ENCODE data around the gene SETBP1.

Gene SETBP1

GRCh38 chr18:44998360-44998759 lies 317.7 kb downstream of the SETBP1 start:
- no peak for DNase-seq

GRCh38 chr18:45004546-45005080 lies 323.9 kb downstream of the SETBP1 start:
- no peak for DNase-seq

GRCh38 chr18:45006934-45007333 lies 326.2 kb downstream of the SETBP1 start:
- no peak for DNase-seq

DNA sequence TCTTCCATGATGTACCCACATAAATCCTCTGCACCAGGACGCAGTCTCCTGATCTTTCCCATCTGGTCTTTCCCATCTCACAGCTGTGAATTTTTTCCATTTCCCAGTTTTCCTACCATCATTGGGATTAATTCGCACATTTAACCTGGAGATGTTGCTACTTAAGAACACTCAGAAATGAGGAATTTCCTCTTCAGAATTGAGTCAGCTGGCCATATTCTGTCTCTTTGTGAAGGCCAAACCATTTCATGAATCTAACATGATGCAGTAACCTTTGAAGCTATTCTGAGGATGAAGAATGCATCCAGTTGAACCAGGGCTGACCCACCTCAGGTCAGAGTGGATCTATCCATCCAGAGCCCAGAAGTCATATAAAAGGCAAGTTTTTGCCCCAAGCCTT lies 326.8 kb downstream of the SETBP1 start:
- no peak for DNase-seq

DNA sequence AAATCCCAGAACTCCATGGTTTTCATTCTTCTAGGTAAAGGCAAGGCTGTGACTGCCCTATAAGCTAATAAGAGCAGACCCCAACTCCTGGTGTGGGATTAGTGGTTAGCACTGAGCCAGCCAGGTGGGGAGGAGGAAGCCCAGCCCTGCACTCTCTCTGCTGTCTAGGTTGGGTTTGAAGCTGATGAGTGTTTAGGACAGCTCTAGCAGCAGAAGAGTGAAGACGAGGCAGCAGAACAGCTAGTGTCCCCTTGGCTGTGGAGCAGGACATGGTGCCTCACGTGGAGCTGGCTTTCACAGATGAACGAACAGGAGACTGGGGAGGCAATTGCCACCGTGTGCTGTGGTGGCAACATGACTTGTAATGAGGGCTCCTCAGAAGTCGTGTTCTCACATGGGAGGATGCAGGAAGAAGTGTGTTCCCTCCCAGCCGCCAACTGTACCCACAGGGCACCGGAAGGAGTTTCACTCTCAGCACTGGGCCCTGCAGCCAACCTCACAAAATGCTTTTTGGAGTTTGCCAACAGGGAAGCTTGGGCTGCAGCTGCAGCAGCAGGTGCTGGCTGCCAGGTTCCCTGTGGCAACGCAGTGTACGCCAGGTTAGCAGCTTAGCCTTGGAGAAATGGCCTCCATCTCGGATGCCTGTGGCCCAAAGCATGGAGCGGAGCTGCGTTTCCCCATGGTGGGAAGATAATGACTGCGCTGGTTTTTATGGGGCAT lies 328.2 kb downstream of the SETBP1 start:
- no peak for DNase-seq

GRCh38 chr18:45009756-45010155 lies 329.1 kb downstream of the SETBP1 start:
- no peak for DNase-seq

GRCh38 chr18:45012286-45012685 lies 331.6 kb downstream of the SETBP1 start:
- DNase-seq = no peak

GRCh38 chr18:45014047-45014501 lies 333.4 kb downstream of the SETBP1 start:
- no peak for DNase-seq

DNA sequence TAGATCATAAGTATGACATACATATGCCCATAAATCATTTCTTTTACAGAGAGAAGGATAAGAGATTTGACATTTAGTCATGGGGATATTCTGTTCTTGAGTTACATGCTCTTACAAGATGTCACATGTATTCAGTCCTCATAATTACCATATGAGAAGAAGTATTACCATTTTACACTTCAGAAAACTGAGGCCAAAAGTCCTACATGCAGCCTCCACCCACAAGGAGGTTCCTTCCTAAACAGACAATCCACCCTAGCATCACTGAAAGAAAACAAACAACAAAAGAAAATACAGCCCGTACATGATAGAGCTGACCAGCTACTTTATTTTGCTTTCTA lies 335.1 kb downstream of the SETBP1 start:
- DNase-seq = no peak

- DNase-seq = no peak
These were observed 338.8 kb downstream of the SETBP1 start for GRCh38 chr18:45019469-45019868.

DNA sequence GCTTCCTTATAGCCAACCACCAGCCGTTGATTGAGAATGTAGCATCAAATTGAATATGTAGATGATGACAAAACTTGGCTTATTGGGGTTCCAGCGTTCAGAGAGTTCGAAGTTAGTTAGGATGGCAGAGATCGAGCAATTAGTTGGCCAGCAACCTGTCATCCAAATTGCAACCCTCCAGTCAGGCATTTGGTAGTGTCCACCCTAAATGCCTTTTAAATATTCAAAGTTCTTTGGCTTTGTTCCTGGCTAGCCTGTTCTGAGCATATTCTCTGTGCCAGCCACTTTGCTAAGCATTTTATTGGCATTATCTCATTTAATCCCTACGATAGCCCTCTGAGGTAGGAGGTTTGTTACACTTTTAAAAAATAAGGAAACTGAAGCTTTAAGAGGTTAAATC lies 342.8 kb downstream of the SETBP1 start:
- DNase-seq = no peak

DNA sequence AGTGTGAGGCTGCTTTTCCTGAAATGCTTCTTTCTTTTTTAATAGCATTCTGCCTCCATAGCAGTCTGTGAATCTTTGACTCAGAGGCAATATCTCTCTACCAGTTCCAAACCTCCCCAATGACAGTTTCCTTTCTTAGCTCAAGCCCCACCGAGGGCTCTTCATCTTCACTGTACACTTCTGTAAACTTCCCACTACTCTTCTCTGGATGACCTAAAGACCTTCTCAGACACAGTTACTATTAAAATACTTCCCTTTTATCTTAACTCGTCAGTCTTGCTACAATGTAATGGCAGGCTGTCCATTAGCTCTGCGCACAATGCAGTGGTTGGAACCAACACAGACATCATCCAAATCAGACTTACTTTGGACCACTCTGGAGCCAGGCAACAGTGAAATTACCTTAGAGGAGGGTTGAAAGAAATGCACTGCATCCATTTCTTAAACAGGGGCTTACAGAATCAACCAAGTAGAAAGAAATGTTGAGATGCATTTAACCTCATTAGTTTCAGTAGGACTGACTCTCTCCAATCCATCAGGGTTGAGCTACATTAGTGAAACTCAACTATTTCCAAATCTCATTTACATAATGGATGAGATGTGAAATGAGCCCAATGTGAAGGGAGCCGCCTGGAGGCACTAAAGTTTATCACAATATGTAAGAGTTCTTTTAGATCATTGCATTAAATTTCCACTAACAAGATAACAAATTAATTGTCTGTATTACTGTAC lies 343.8 kb downstream of the SETBP1 start:
- no peak for DNase-seq

GRCh38 chr18:45025089-45025450 lies 344.4 kb downstream of the SETBP1 start:
- DNase-seq = no peak

- DNase-seq = no peak
These were observed 345.5 kb downstream of the SETBP1 start for GRCh38 chr18:45026162-45026561.

GRCh38 chr18:45034179-45034578 lies 353.5 kb downstream of the SETBP1 start:
- no peak for DNase-seq

DNA sequence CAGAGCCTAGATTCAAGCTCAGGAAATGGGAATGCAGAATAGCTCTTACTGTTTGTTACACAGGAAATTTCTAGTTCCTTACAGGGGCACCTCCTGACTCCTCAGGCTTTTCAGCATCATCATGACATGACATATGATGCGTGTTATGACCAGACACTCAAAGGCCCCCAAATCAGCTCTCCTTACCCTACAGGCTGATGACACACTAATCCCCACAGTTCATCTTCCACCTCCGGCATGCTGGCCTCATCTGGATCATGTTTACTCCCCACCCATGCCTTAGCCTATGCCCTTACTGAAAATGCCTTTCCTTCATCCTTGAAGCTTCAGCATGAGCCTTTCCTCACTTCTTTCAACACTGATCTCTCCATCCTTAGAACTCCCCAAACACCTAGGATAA lies 356.9 kb downstream of the SETBP1 start:
- no peak for DNase-seq

DNA sequence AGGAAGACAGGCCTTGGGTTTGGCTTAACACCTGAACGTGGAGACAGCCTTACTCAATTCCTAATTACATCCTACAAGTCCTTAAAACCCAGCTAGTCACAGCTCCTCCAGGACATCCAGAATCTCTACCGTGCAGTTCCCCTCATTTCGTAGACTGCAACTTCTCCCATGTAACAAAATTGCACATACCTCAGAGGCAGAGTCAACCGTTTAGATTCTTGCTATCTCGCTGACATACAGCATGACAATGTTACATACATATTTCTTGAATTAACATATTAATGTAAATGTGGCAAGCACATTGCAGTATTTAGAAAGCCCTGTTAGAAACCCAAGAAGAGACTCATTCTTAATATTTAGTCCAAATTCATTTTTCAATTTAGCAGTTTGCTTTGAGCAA lies 358.7 kb downstream of the SETBP1 start:
- no peak for DNase-seq

- DNase-seq = no peak
These were observed 360.2 kb downstream of the SETBP1 start for GRCh38 chr18:45040879-45041278.

- DNase-seq = no peak
These were observed 364.1 kb downstream of the SETBP1 start for GRCh38 chr18:45044787-45045186.

- DNase-seq = no peak
These were observed 365.5 kb downstream of the SETBP1 start for GRCh38 chr18:45046228-45046627.

DNA sequence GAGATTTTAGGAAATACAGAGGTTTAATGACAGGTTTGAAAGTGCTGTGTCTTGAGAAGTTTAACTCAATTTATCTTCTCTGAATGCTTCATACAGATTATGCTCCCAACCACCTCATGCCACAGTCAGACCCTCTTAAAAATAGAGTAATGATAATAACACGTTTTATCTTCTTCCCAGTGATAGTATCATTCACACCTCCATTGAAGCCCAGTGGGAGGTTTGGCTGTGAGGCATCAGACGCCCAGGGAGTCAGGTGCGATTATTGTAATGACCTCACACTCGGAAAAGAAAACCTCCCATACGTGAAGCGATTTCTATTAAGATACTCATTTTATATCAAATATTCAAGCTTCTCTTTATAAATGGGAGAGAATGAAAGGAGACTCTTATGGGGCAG lies 366.3 kb downstream of the SETBP1 start:
- DNase-seq = no peak

GRCh38 chr18:45049578-45050319 lies 369.1 kb downstream of the SETBP1 start:
- DNase-seq = no peak

GRCh38 chr18:45050712-45051601 lies 370.3 kb downstream of the SETBP1 start:
- no peak for DNase-seq

Measured in stimulated activated naive CD4-positive, alpha-beta T cell (primary cell).